ENCODE measurements around the gene CHAC1. TPM values are rescaled to one million over a fixed set of nuclear protein-coding genes. Genes with fewer than 3 reads are reported as not detected.

Gene CHAC1
- total RNA-seq, 3 donors from 2014 or later: 0.32 to 11.9 (median 2.9) TPM

GRCh38 chr15:40942878-40943277 lies 10.4 kb upstream of the CHAC1 start:
- H3K9me3 ChIP-seq: no peaks in the 10 kb centered on the region
- H3K4me3 ChIP-seq: peak overlapping the region in 2 of 3 donors; percentile 61 to 77
- no peak overlapping the region for H3K27ac ChIP-seq
- H3K36me3 ChIP-seq: no peaks in the 10 kb centered on the region
- DNase-seq (ENCODE audit: low spot score in 2 of 2): no peak
- intact Hi-C loops (cut with DNase I; ENCODE audit: low total_unique reads): no loop called here
- peaks cover 11 to 12% of the 10 kb centered on the region in 2 donors for H3K4me1 ChIP-seq
- TF ChIP-seq POLR2A (IDR thresholded peaks at IDR 0.05) (no peak), CTCF (IDR thresholded peaks at IDR 0.05) (no peak), POLR2AphosphoS5 (IDR thresholded peaks at IDR 0.05) (no peak)
- H3K27me3 ChIP-seq: no peaks in the 10 kb centered on the region

DNA sequence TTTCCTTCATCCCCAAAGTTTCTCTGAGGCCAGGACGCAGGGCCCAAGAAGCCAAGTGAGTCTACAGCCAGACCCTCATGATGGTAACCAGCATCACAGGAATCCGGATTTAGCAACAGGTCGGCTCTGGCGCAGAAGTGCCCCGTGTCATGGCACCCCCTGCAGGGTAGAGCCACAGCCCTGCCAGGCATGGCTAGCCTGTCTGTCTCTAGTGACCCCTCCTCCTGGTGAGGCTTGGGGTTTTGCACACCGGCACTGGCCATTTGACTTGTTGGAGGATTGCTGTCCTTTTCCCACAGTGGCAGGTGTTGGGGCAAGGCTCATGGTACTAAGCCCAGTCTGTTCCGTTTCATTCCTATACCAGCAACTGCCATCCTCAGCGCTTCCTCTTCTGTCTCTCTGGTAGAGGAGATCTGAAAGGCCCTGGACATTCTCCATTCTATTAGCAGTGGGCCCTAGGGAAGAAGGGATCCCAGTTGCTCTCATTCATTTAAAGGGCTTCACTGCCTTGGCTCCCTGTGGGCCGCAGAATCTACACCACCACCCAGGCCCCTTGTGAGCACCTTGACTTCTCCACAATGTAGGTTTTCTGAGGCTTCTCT lies 9.4 kb upstream of the CHAC1 start:
- H3K4me3 ChIP-seq: no peak overlapping the region
- peaks cover 11 to 12% of the 10 kb centered on the region in 2 donors for H3K4me1 ChIP-seq
- TF ChIP-seq POLR2AphosphoS5 (IDR thresholded peaks at IDR 0.05) (no peak), CTCF (IDR thresholded peaks at IDR 0.05) (no peak), POLR2A (IDR thresholded peaks at IDR 0.05) (no peak)
- H3K27ac ChIP-seq: no peak overlapping the region
- no peaks in the 10 kb centered on the region for H3K27me3 ChIP-seq
- intact Hi-C loops (cut with DNase I; ENCODE audit: low total_unique reads): no loop called here
- DNase-seq (ENCODE audit: low spot score in 2 of 2): no peak
- no peaks in the 10 kb centered on the region for H3K9me3 ChIP-seq
- H3K36me3 ChIP-seq: no peaks in the 10 kb centered on the region

DNA sequence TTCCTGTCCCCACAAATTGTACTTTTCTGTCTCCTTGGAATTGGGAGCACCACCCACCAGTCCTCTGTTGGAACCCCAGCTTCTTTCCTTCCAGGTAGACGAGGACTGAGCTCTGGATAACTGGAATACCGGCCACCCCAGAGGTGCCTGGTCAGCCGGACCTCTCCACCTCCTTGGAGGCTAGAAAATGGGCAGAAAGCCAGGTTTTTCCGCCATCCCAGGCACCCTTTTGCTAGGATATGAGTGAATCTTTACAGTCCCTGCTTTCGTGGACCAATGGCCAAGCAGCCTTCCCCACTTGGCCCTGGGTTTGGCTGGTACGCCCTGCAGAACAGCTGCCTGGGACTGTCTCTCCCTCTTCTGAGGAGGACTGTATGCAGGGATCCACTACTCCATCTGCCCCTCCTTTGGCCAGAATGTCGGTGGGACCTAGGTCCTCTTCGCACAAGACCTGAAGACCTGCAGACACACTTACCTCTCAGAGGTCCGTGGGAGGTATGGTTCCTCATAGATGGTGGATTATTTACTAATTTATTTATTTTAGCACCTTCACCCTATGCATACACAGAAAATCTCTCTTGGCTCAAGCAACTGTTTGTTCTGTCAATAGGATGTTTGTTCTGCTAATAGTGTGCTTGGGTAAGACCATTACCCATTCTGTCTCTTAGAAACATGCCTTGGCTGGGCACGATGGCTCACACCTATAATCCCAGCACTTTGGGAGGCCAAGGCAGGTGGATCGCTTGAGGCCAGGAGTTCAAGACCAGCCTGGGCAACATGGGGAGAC lies 8.6 kb upstream of the CHAC1 start:
- Histone ChIP-seq H3K9me3 (no peaks in the 10 kb centered on the region), H3K36me3 (no peaks in the 10 kb centered on the region), H3K4me1 (peaks cover 11 to 12% of the 10 kb centered on the region in 2 donors), H3K27me3 (no peaks in the 10 kb centered on the region), H3K27ac (no peak overlapping the region), H3K4me3 (no peak overlapping the region)
- intact Hi-C loops (cut with DNase I; ENCODE audit: low total_unique reads): no loop called here
- TF ChIP-seq POLR2AphosphoS5 (IDR thresholded peaks at IDR 0.05) (no peak), CTCF (IDR thresholded peaks at IDR 0.05) (no peak), POLR2A (IDR thresholded peaks at IDR 0.05) (no peak)
- no peak for DNase-seq (ENCODE audit: low spot score in 2 of 2)

DNA sequence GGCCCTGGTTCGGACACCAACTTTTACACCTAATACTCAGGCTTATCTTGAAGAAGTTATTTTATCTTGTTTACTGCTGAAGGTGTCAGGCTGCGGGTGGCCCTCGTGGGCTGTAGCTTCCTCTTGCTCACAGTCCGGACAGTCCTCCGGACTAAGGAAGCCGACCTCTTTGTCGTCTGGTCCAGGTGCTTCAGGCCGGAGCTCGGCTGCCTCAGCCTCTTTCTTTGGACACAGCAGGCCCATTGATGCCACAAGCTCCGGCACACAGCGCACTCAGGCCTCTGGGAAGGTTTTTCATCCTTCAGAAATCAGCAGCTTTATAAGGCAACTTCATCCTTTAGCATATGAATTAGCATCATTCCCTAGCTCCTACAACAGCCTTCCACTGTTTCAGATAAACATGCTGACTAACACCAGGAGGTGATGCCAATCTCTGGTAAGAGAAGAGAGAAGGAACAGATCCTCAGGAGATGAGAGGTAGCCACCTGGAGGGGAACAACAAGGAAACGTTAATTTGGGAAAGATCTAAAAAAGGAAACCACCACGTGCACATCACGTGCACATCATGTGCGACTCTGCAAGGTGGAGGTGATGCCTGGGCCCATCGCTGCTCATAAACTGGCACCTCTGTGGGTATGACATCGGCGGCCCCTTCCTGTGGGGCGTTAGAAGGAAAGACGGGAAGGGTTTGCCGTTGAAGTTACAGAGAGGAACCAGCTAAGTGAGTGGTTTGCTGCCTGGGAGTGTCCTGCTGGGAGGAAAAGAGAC lies 4.4 kb upstream of the CHAC1 start:
- intact Hi-C loops (cut with DNase I; ENCODE audit: low total_unique reads): no loop called here

More for the DNA sequence above, 4.4 kb upstream of the CHAC1 start:
- DNase-seq (ENCODE audit: low spot score in 2 of 2): no peak
- H3K4me3 ChIP-seq: no peak overlapping the region
- no peaks in the 10 kb centered on the region for H3K27me3 ChIP-seq
- H3K4me1 ChIP-seq: no peaks in the 10 kb centered on the region
- no peaks in the 10 kb centered on the region for H3K9me3 ChIP-seq
- TF ChIP-seq POLR2AphosphoS5 (IDR thresholded peaks at IDR 0.05) (no peak), CTCF (IDR thresholded peaks at IDR 0.05) (no peak), POLR2A (IDR thresholded peaks at IDR 0.05) (no peak)
- H3K36me3 ChIP-seq: no peaks in the 10 kb centered on the region
- no peak overlapping the region for H3K27ac ChIP-seq

All from breast epithelium (tissue), 4 donors.